Activated gamma-delta T cell treated with Interleukin-2 at 50 U/mL for 16 hours (primary cell): Measurements from ENCODE around the gene RGS6.

Experiments used
- DNase-seq: peaks from one replicate; pipeline ENCODE4 v3.0.0-alpha.2; 2020

Gene RGS6

DNA sequence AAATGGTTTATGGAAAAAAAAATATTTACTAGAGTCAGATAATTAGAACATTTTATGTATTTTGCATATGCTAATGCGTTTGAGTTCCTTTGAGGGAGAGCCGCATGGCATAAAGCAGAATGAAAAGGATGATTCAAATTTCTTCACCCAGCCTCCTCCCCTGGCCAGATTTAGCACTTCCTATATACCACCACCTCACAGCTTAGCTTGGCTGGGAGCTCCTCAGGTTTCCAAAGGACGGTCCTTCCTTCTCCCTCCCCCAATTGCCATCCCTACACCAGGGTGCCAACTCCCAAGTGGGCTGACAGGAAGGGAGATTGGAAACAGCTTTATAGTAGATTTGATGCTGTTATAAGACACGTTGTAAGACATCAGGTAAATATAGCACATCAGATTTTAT is 157.4 kb downstream of the RGS6 start:
- no peak for DNase-seq

DNA sequence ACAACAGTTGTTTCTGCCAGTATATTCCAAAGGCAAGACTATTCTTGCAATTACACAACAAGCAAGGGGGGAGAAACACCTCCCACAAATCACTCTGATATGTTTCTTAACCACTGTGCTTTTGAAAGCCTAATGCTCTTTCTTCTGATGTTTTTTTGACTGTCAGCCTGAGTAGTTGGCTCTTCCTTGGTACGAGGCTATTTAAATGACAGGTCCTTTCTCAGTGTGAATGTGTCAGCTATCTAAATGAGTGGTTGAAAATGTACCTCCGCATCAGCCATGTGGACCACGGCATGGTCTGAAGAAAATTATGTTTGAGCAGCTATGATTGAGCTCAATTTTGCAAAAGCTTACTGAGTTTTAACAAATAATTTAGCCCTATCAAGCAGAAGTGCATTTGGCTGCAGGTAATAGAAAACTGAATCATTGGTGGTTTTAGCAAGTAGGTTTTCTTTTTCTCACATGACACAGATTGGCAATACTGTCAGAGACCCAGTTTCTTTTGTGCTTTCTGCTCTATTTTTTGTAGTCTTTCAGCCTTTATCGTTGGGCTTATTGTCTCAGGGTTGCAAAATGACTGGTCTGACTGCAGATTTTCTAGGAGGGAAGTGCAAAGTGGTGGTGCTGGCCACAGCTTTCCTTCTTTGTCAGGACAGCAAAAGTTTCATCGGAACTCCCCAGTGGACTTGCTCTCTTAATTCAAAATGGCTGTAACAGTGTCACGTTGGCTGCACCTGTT is 162.8 kb downstream of the RGS6 start:
- no peak for DNase-seq

DNA sequence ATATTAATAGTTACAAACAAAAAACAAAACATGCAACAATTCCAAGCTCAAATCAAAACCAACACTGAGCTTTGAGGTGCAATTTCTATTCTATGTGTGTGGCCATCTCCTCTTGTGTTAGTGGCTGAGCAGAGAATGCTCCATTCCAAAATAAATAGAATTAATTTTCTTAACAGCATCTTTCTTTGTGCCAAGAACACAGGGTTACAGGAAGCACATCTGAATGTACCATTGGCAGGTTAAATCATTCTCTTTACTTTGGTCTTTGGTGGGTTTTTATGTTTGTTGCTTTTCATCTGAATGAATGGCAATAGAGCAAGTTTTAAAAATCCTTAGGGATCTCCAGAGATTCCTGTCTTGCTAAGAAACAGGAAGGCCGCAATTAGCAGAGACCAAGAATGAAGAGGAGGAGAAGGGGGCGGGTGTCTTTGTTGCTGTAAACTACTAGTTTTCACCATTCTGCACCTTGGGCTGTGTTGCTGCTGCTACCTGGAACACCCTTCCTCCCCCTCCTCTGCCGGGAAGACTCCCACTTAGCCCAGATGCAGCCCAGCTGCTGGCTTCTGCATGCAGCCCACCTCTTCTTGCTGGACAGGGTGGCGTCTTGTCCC is 165.0 kb downstream of the RGS6 start:
- no peak for DNase-seq

DNA sequence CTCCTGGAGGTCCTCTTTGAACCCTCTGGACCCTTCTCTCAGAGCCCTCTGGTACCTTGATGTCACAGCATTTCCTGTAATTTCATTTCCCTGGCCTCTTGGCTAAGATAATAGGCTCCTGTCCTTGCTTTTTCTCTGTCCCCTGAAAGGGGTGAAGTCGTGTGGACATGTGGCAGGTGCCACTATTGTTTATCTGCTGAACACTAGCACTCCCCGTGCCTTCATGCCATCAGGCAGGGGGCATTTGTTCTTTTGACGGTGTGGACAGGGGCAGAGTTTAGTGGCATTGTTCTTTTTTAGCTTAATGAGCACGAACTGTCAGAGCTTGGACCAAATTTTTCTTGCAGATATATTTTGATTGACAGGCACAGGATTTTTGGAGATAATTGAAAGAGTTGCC is 166.0 kb downstream of the RGS6 start:
- no peak for DNase-seq

DNA sequence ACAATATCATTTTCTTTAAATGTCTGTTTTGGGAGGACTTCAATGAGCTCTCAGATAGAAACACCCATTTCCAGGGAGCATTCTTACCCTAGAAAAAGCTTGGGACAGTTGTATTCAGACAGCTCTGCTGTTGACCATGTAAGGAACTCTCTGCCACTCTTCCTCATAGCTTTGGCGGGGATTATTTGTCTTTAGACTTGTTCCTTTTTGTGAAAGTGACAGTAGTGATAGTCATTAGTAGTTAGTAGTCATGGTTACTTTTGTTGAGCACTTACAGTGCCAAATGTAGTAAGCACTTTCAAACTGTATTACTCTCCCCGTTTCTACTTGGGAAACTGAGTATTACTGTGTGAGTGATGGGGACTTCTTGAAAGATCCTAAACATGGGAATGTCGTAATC is 167.3 kb downstream of the RGS6 start:
- DNase-seq, result no peak

DNA sequence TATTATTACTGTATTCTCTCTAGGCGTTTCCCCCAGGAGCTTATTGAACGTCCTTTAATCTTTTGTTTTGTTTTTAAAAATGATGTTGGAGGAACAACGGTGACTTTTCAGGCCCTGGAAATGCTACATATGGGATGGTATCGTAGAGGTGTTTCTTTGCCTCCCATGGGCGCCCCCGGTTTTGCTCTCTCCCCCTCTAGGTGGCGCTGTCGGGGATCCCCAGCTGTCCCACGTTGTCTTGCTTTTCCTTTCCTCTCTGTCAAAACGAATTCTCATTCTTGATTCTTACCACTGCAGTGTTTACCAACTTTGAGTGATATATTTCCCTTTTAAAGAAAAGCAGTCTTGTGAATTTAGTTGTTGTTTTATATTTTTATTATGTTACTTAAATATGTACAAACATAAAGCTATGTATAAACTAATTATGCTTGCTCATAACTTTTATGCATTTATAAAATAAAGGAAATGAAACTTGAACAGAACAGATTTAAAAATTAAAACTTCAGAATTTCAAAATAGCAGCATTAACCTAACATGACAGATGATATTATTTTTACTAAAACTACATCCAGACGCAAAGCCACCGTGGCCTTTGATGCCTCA is 171.9 kb downstream of the RGS6 start:
- DNase-seq, result peak; percentile 12

DNA sequence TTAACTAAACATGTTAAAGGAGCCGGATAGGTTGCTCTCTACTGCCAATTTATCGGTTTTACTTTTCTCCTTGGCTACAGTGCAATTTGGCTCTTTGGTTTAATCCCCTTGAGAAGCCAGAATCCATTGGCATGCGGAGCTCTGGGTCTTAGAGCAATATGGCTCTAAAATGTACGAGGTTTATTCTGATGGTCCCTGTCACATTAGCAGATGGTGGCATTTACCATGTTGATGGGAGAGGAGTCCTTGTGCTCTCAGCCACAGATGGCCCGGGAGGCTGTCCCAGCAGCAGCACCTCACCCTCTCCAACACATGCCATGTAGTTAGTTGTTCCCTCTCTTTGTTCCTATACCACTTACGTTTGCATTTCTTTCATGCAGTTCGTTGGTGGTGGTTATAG is 179.7 kb downstream of the RGS6 start:
- DNase-seq, result no peak

DNA sequence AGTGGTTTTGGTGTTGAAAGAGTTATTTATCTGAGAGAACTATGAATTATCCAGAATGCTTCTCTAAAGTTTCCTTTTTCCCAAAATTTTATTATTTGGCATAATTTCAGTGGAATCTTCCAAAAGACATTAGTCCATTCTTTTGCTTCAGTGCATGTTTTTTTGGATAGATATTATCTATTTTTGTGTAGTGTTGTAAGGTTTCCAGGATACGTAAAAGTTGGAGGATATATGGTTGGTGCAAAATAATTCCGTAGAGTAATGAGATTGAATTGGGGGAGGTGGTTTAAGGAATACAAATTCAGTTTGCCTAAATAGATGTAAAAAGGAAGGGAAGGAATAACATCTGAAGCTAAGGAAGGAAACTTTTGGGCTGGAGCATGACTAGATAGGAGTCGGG is 186.6 kb downstream of the RGS6 start:
- no peak for DNase-seq

DNA sequence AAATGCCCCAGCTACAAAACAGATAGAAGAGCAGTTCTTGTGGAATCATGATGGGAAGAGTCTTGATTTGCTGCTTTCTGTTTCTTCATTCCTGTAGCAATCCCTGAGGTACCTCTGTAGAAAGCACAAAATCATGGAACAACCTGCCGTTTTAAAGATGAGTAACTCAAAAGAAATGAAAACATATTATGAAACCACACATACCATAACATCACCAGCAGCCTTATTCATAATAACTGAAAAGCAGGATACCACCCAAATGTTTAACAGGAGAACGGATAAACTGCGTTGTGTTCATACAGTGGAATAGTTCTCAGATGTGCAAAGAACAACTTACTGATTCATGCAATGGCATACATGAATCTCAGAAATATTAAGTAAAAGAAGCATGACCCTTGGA is 188.1 kb downstream of the RGS6 start:
- no peak for DNase-seq

DNA sequence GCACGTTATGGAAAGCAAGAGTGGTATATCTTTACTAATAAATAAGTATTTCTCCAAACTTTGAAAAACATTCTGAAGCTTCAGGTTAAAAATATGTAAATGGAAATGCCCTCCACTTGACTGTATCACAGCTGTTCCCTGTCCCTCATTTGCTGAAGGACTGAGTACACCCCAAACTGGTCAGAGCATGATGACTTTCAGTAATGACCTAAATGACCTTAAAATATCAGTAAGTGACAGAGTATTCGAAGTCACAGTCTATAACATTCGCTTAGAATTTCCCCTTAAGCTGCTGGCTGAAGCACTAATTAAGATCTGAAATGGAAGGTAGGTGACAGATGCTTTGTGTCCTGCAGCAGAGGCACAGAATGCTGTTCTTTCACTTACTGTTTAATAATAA is 191.5 kb downstream of the RGS6 start:
- no peak for DNase-seq

DNA sequence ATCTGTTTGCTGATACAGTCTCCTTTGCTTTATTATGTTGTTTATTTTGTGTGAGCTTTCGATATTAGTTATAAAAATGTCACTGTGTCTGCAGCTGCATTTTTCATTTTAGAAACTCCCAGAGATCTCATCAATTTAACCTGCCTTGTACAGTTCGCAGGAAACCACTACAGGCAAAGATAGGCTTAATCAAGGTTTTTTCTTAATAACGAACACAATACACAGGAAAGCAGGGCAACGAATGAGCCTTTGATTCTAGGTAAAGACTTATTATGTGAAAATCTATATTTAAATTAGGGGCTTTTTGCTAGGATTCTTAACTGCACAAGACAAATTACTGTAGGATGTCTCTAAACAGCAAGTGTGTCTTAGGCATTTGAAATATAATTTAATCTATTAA is 191.9 kb downstream of the RGS6 start:
- no peak for DNase-seq

DNA sequence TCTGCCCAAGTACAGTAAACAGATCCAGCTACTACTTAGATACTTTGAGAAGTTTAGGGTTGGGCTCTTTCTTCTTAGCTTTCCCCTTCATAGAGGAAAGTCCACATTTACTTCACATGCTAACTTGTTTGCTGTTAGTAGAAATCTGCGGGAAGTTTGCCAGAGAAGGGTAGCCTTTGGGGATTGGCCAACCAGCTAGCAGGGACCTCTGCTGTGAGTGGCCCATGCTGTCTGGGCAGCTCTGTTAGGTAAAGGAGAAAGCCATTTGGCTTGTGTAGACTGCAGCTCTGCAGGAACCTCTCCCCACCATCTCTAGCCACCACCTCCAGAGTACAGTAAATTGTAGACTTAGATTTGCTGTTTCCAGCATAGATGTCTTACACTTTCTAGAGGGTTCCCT is 193.9 kb downstream of the RGS6 start:
- DNase-seq, result no peak

DNA sequence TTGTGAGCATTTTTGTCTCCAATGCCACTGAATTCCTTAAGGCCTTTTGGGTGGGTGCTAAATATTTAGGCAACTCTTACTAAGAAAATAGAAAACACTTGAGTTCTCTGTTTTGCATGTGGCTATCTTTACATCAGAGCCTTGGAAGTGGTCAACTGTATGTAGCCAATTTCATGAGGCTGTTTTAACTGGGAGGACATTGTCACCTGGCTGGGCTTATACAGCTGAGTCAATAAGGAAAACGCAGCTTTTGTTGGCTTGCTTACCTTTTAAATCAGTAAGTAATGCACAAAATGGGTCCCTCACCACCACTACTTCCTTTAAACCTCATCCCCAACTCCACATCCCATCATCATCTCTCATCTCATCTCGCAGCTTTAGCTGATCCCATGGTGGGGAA is 194.3 kb downstream of the RGS6 start:
- no peak for DNase-seq

DNA sequence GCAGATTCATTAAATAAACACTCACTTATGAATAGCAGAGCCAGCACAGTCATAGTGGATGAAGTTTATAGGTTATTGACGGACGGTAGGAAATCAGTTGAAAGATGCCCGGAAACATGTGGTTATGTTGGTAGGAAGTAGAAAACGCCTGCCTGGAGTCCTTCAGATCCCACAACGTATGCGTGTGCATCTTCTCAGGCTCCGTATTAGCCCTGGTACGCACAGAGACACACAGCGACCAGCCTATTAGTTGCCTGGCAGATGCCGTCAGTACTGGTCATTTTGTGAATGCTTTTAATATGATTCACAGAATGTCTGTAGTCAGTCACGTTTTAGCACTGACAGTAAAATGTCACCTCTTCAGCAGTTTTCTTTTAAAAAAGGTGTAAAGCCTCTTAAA is 196.4 kb downstream of the RGS6 start:
- DNase-seq, result no peak

DNA sequence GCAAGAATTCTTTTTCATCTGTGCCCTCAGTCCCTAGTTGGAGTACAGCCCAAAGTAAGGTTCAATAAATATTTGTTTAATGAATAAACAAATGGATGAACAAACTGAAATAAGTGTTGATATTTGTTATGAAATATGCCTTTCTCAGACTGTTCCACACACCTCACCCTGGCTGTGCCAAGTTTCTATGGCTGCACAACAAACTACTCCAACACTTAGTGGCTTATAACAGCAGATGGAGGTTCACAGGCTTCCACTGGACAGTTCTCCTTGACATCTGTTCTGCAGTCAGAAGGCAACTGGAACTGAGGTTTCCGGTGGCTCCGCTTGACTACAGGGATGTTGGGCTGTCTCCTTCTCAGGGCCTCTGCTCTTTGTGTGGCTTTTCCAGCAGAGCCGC is 197.1 kb downstream of the RGS6 start:
- DNase-seq, result no peak

DNA sequence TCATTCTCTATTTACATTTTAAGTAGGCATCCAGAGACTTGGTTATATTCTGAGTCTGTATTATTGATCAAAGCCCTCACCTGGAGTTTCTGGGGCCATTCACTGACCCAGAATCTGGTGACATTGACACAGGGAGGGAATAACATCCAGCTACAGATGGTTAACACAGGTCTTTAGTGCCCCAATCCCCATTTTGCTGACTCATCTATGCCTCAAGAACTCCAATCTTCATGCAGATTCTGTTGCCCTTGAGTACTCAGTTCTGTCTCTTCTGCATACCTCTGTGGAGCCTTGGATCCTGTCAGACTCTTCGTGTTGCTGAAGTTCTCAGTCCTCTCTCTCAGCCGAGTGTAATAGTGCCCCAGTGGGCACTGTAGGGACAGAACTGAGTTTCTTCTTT is 208.9 kb downstream of the RGS6 start:
- no peak for DNase-seq

DNA sequence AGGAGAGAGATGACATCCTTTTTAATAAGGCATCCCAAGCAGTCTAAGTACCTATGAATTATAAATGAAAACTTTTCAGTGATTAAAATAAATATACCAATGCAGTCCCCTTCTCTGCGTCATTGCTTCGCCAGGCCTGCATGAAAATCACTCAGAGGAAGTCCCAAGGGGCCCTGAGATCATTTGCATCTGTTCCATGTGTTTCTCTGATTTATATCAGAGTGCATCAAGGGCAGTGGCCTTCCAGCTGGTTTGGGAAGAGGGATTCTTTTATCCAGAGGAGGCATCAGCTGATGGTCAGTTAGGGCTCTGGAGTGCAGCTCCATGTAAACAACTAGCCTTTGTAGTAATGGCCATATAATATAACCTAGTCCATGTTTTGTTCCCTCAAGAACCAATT is 210.1 kb downstream of the RGS6 start:
- no peak for DNase-seq

DNA sequence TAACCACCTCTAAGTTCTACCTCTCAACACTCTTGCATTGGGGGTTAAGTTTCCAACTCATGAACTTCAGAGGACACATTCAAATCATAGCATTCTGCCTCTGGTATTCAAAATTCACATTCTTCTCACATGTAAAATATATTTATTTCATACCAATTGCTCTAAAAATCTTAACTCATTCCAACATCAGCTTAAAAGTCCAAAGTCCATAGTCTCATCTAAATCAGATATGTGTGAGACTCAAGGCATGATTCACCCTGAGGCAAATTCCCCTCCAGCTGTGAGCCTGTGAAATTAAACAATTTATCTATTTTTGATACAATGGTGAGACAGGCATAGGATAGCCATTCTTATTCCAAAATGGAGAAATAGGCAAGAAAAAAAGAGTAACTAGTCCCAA is 214.0 kb downstream of the RGS6 start:
- no peak for DNase-seq

DNA sequence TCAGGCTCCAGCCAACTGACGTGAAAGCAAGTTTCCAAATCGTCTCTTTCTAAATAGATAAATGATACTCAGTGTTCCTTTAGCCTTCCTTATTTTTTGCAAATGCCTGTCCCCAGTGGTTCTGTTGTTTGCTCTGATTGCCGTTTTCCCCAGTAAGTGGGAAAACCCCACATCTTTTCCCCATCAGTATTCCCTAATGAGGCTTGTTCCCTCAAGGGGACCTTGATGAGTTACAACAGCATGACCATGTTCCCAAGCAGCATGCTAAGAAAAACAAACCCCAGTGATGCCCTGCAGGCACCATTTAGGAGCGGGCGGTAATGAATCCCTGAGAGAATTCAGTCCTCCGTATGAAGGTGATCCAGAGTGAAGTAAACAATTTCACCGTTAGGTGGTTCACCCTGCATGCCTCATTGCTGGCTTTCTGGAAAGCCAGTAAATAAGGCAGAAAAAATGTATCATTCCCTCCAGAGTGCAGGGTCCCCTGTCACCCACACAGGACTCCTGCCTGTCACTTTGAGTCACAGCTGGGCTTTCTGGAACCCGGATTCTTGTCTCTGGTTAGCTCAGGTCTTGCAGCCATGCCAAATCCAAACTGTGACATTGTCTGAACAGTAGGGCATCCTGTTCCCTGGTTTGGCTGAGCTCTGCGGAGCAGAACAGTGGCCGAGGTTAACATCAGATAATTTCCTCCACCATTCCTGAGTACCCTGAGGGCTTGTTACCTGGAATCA is 222.6 kb downstream of the RGS6 start:
- DNase-seq, result no peak

DNA sequence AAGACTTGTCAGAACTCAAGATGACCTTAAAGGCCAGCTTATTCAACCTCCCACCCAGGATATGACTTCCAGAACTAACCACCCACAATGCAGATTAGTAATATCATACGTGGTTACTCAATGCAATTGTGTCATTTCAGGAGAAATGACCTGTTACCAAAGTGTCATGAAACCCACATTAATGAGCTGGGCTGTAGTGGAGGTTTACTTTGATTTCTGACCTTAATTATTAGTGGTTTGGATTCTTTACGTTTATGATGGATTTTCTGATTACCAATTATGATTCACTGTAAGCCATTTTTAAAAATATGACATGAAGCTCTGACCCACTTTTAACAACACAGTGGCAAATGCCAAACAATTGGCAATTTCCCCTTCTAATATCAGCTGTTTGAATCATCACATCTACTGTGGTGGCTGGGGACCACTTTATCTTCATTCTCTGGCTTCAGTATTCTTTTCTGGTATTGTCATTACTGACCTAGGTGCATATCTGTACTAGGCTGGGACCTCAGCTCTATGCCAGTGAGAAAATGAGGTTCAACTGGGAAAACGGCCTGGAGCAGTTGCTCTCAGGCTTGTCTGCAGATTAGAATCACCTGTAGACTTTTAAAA is 223.3 kb downstream of the RGS6 start:
- no peak for DNase-seq

DNA sequence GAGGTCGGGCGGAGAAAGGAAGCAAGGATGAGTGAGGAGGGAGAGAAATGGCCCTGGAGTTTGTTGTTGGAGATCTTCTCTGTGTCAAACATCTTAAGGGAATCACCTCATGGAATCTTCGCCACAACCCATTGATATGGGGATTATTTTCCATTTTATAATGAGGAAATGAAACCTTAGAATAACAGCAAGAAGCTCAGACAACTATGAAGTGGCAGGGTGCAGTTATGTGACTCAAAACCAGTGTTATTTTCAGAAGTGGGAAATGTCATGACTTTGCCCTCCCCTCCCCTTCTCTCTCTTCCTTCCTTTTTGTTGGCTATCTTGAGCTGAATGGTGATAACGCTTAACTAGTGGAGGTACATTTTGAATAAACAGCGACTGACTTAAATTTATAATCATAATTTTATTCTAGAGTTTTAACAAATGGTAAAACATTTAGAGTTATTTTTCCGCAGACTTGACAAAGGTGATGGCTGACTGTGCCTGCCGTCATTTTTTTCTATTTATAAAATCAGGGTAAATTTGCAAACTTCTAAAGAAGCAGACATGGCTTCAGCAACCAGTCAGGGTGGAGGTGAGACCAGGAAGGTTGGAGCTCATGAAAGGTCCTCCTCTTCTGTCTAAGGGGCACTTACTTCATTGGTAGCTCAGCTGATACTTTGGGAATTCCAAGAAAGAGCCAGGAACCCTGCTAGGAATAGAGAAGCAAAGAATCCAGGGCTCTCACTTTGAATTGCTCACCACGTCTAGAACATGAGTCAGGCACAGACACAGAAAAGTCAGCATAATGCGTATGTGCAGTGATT is 232.4 kb downstream of the RGS6 start:
- DNase-seq, result no peak

DNA sequence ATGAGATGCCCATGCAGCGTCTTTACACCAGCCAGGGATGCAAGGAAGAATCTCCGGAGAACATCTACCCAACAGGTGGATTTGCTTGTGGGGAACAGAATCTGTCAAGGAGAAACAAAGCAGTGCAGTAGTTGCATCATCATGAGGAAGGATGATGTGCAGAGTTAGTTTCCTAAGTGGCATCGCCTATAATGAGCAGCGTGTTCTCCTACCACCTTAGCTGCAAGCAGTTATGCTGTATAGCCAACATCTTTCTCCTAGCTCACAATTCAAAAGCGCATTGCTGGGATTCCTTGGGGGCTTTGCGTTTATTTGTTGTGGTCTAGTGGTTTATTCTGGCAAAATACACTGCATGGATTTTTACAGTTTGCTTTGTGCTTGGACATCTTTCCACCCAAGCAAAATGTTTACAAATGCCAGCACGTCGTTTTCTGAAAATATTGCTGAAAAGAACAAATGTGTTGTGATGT is 233.0 kb downstream of the RGS6 start:
- DNase-seq, result no peak

DNA sequence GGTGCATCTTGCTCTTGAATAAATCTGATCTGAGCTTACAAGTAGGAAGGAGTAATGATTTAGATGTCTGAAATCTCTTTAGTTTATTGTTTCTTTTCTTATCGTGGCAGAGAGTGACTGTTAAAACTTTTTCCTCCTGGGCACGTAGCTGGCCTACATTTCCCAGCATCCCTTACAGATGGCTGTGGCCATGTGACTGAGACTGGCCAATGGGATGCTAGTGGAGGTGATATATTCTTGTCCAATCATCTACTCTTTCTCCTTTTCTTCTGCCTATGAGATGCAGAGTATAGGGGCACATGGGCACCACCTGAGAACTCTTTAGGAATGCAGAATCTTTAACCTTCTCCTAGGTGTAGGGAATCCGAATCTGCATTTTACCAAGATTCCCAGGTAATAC is 237.3 kb downstream of the RGS6 start:
- no peak for DNase-seq
